ENCODE results near the gene CEMIP. TPM values are rescaled to one million over a fixed set of nuclear protein-coding genes. Genes with fewer than 3 reads are reported as not detected.

CEMIP gene
- total RNA-seq, 6 donors from 2014 or later = 0.59 to 38.8 (median 5.7) TPM

DNA sequence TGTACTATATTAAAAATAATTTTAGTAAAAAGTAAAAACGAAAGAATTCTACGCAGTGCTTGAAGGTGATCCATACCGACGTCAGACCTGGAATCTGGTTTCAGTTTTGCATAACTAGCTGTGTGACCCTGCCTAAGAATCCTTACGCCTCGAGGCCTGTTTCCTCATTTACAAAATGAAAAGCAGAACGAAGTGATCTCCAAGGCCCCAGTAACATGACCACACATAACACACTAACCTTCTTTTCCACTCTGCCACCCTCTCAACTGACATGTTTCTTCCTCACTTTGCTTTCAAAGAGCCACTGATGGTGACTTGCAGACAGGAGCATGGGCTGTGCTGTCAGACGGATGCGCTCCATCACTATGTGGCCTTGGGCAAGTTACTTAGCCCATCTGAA is 205.7 kb downstream of the CEMIP start:
- peak in 1 of 2 donors; percentile 27 for ATAC-seq (ENCODE audit: low FRiP score in 2 of 2)
- Histone ChIP-seq H3K27ac (peak overlapping the region; percentile 46 to 70 (median 56)), H3K4me3 (no peak overlapping the region), H3K27me3 (no peaks in the 10 kb centered on the region), H3K4me1 (peaks cover 33 to 43% (median 36%) of the 10 kb centered on the region in 4 donors), H3K36me3 (peaks cover 0 to 21% (median 9%) of the 10 kb centered on the region in 4 donors), H3K9me3 (no peaks in the 10 kb centered on the region)
- TF ChIP-seq POLR2AphosphoS5 (IDR thresholded peaks at IDR 0.05) (no peak), POLR2A (IDR thresholded peaks at IDR 0.05) (peak in 1 of 4 donors; percentile 32)
- 46 to 50% methylated on average over 9 of the region's 9 CpGs for WGBS, 2 donors
- DNase-seq = no peak

DNA sequence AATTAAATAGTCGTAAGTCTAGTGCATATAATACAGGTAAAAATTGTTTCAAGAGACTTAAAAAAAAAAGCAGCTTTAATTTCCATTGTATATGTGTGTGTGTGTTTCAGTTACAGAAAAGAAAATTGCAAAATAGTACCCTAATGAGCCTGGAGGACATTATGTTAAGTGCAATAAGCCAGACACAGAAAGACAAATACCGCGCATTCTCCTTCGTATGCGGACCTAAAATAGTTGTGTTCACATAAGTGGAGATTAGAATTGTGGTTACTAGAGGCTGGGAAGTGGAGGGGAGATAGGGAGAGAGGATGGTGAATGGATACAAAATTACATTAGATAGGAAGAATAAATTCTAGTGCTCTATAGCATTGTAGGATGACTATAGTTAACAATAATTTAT is 206.8 kb downstream of the CEMIP start:
- DNase-seq (no peak), ATAC-seq (ENCODE audit: low FRiP score in 2 of 2) (no peak)
- peaks cover 0 to 10% (median 6%) of the 10 kb centered on the region in 4 donors for H3K36me3 ChIP-seq
- H3K4me3 ChIP-seq = no peak overlapping the region
- 80 to 87% methylated on average over 5 of the region's 5 CpGs for WGBS, 2 donors
- H3K27me3 ChIP-seq = no peaks in the 10 kb centered on the region
- TF ChIP-seq, protein P1, sequence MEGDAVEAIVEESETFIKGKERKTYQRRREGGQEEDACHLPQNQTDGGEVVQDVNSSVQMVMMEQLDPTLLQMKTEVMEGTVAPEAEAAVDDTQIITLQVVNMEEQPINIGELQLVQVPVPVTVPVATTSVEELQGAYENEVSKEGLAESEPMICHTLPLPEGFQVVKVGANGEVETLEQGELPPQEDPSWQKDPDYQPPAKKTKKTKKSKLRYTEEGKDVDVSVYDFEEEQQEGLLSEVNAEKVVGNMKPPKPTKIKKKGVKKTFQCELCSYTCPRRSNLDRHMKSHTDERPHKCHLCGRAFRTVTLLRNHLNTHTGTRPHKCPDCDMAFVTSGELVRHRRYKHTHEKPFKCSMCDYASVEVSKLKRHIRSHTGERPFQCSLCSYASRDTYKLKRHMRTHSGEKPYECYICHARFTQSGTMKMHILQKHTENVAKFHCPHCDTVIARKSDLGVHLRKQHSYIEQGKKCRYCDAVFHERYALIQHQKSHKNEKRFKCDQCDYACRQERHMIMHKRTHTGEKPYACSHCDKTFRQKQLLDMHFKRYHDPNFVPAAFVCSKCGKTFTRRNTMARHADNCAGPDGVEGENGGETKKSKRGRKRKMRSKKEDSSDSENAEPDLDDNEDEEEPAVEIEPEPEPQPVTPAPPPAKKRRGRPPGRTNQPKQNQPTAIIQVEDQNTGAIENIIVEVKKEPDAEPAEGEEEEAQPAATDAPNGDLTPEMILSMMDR (IDR thresholded peaks at IDR 0.05) = no peak
- no peak for TF ChIP-seq POLR2A (IDR thresholded peaks at IDR 0.05)
- no peak for TF ChIP-seq POLR2AphosphoS5 (IDR thresholded peaks at IDR 0.05)
- no peak for TF ChIP-seq EP300 (IDR thresholded peaks at IDR 0.05)
- no peaks in the 10 kb centered on the region for H3K9me3 ChIP-seq
- no peak overlapping the region for H3K27ac ChIP-seq
- H3K4me1 ChIP-seq = peaks cover 42 to 53% (median 45%) of the 10 kb centered on the region in 4 donors

- Histone ChIP-seq H3K36me3 (peaks cover 0 to 5% (median 3%) of the 10 kb centered on the region in 4 donors), H3K27ac (peak overlapping the region in 1 of 4 donors; percentile 5), H3K4me1 (peaks cover 42 to 58% (median 49%) of the 10 kb centered on the region in 4 donors), H3K27me3 (no peaks in the 10 kb centered on the region), H3K4me3 (no peak overlapping the region), H3K9me3 (no peaks in the 10 kb centered on the region)
- WGBS, 2 donors = 85 to 88% methylated on average over 1 of the region's 1 CpG
- no peak for DNase-seq
- ATAC-seq (ENCODE audit: low FRiP score in 2 of 2) = no peak
- TF ChIP-seq, protein P1 (IDR thresholded peaks at IDR 0.05) = no peak
- TF ChIP-seq EP300 (IDR thresholded peaks at IDR 0.05) (no peak), POLR2A (IDR thresholded peaks at IDR 0.05) (no peak), POLR2AphosphoS5 (IDR thresholded peaks at IDR 0.05) (no peak)
Observed at GRCh38 chr15:80986487-80986886, 207.3 kb downstream of the CEMIP start.

- Histone ChIP-seq H3K4me3 (peak overlapping the region; percentile 65 to 77 (median 70)), H3K27ac (peak overlapping the region in 1 of 4 donors; percentile 93), H3K36me3 (no peaks in the 10 kb centered on the region), H3K27me3 (no peaks in the 10 kb centered on the region), H3K9me3 (no peaks in the 10 kb centered on the region), H3K4me1 (peaks cover 42 to 64% (median 49%) of the 10 kb centered on the region in 4 donors)
- ATAC-seq (ENCODE audit: low FRiP score in 2 of 2) (no peak), DNase-seq (no peak)
- TF ChIP-seq, protein P1 (IDR thresholded peaks at IDR 0.05) = no peak
- TF ChIP-seq POLR2A (IDR thresholded peaks at IDR 0.05) (no peak), POLR2AphosphoS5 (IDR thresholded peaks at IDR 0.05) (no peak), EP300 (IDR thresholded peaks at IDR 0.05) (no peak)
- 63 to 70% methylated on average over 8 of the region's 8 CpGs for WGBS, 2 donors
Observed at GRCh38 chr15:80988148-80988796, 209.1 kb downstream of the CEMIP start.

GRCh38 chr15:80989081-80989517 is 209.9 kb downstream of the CEMIP start:
- H3K4me3 ChIP-seq = peak overlapping the region; percentile 65 to 77 (median 70)
- H3K4me1 ChIP-seq = peaks cover 42 to 62% (median 48%) of the 10 kb centered on the region in 4 donors
- TF ChIP-seq POLR2AphosphoS5 (IDR thresholded peaks at IDR 0.05) (no peak), EP300 (IDR thresholded peaks at IDR 0.05) (no peak), POLR2A (IDR thresholded peaks at IDR 0.05) (no peak)
- TF ChIP-seq, protein P1 (IDR thresholded peaks at IDR 0.05) = no peak
- ATAC-seq (ENCODE audit: low FRiP score in 2 of 2) (peak in 1 of 2 donors; percentile 9), DNase-seq (no peak)
- WGBS, 2 donors = 0 to 1% methylated on average over 7 of the region's 7 CpGs
- H3K36me3 ChIP-seq = no peaks in the 10 kb centered on the region
- H3K27ac ChIP-seq = peak overlapping the region; percentile 83 to 96 (median 92)
- H3K27me3 ChIP-seq = no peaks in the 10 kb centered on the region
- no peaks in the 10 kb centered on the region for H3K9me3 ChIP-seq
